Transverse colon (tissue), 3 donors: ENCODE data around the gene CROT.

ENCODE experiments used
- CTCF ChIP-seq, 5 experiments: fragments of 200-600 bp in 3 of 5; fragments of 450-650 bp in 2 of 5; sonication (generic) in 3 of 5; IDR thresholded peaks; 1 replicate in 2 of 5; 2 replicates in 3 of 5; pipeline ENCODE4 v1.5.1; 2016 to 2017; ENCODE audit warnings: antibody characterized with exemption in 5 of 5, inconsistent platforms in 3 of 5, mild to moderate bottlenecking in 2 of 5, moderate library complexity in 1 of 5
- EP300 ChIP-seq: sonication (generic); formaldehyde crosslinking; IDR thresholded peaks from one replicate; pipeline ENCODE4 v1.6.1; 2017; ENCODE audit warnings: antibody characterized with exemption, low read depth
- POLR2A ChIP-seq: fragments of 450-650 bp; IDR thresholded peaks from one replicate; pipeline ENCODE4 v1.6.1; 2016; ENCODE audit warnings: antibody characterized with exemption, mild to moderate bottlenecking, moderate library complexity

GRCh38 chr7:87369216-87369615 is 23.8 kb downstream of the CROT start:
- TF ChIP-seq CTCF (IDR thresholded peaks at IDR 0.05) (no peak), POLR2A (no peak), EP300 (no peak)
